IMR-90 (cell line): Measurements from ENCODE around the gene ZFR2. TPM values are rescaled to one million over a fixed set of nuclear protein-coding genes. Genes with fewer than 3 reads are reported as not detected.

Source experiments
- ATAC-seq: fragments of 200-7000 bp; cut with Tn5 transposase; 2 replicates; pipeline ENCODE4 v1.9.1; 2020; ENCODE audit warnings: low read depth, mild to moderate bottlenecking, moderate library complexity
- BruUV-seq: library from RNA; stranded (reverse); fragments of 400-500 nt; replicated peaks from 2 replicates; lab custom pipeline; 2021; lab: Mats Ljungman, UMichigan
- CTCF ChIA-PET: fragments of 300-600 bp; formaldehyde crosslinking; extraction: SDS; loops from one replicate; lab custom pipeline; 2021; ENCODE audit warnings: antibody characterized with exemption; lab: Yijun Ruan, JAX
- POLR2A ChIA-PET: fragments of 300-600 bp; sonication (Branson Sonifier 250); formaldehyde crosslinking; loops from one replicate; lab custom pipeline; 2022; ENCODE audit warnings: antibody characterized with exemption; ENCODE audit not compliant: unreplicated experiment; lab: Charles Lee
- DNase-seq: peaks from one replicate; pipeline ENCODE4 v3.0.0; 2013
- H2AFZ ChIP-seq: replicated peaks from 2 replicates; pipeline ENCODE3; 2013; ENCODE audit warnings: low read length, mild to moderate bottlenecking; ENCODE audit not compliant: poor library complexity
- H2AK5ac ChIP-seq: 2 replicates; pipeline ENCODE4 v1.6.1; 2013; ENCODE audit warnings: low read depth, low read length, inconsistent platforms
- H2AK9ac ChIP-seq: replicated peaks from 2 replicates; pipeline ENCODE3; 2013; ENCODE audit warnings: mild to moderate bottlenecking, low read depth, low read length, moderate library complexity; ENCODE audit not compliant: poor library complexity
- H2BK120ac ChIP-seq: 2 replicates; pipeline ENCODE4 v1.6.1; 2013; ENCODE audit warnings: low read depth, low read length, inconsistent platforms
- H2BK15ac ChIP-seq: 3 replicates; pipeline ENCODE4 v1.6.1; 2013; ENCODE audit warnings: low read depth, low read length, inconsistent platforms
- H2BK20ac ChIP-seq: 2 replicates; pipeline ENCODE4 v1.6.1; 2013; ENCODE audit warnings: low read depth, mild to moderate bottlenecking, inconsistent platforms, low read length, moderate library complexity
- H2BK5ac ChIP-seq: 2 replicates; pipeline ENCODE4 v1.6.1; 2013; ENCODE audit warnings: mild to moderate bottlenecking, low read depth, low read length, inconsistent platforms; ENCODE audit not compliant: poor library complexity, severe bottlenecking
- H3K14ac ChIP-seq: replicated peaks from 2 replicates; pipeline ENCODE4 v1.6.1; 2013; ENCODE audit warnings: low read depth, low read length, inconsistent platforms
- H3K18ac ChIP-seq: 2 replicates; pipeline ENCODE4 v1.6.1; 2013; ENCODE audit warnings: low read depth, low read length, control low read depth
- H3K23ac ChIP-seq: 2 replicates; pipeline ENCODE4 v1.6.1; 2013; ENCODE audit warnings: low read depth, low read length, inconsistent platforms
- H3K27ac ChIP-seq: 2 replicates; pipeline ENCODE4 v1.5.1; 2013; ENCODE audit warnings: mild to moderate bottlenecking, control low read depth, low read length; ENCODE audit not compliant: insufficient read depth
- H3K27me3 ChIP-seq: 2 replicates; pipeline ENCODE4 v1.6.1; 2013; ENCODE audit warnings: low read length; ENCODE audit not compliant: control insufficient read depth, insufficient read depth
- H3K36me3 ChIP-seq: 2 replicates; pipeline ENCODE4 v1.6.1; 2013; ENCODE audit warnings: low read length, mixed read lengths; ENCODE audit not compliant: control insufficient read depth, insufficient read depth
- H3K4ac ChIP-seq: 2 replicates; pipeline ENCODE4 v1.6.1; 2013; ENCODE audit warnings: low read depth, low read length, inconsistent platforms
- H3K4me1 ChIP-seq: 2 replicates; pipeline ENCODE4 v1.6.1; 2013; ENCODE audit warnings: low read length, mixed read lengths; ENCODE audit not compliant: control insufficient read depth, insufficient read depth
- H3K4me2 ChIP-seq: 2 replicates; pipeline ENCODE4 v1.6.1; 2013; ENCODE audit warnings: low read depth, mild to moderate bottlenecking, control low read depth, low read length, moderate library complexity
- H3K4me3 ChIP-seq: 2 replicates; pipeline ENCODE4 v1.5.1; 2013; ENCODE audit warnings: low read depth, mild to moderate bottlenecking, control low read depth, low read length, moderate library complexity; ENCODE audit not compliant: insufficient read depth
- H3K56ac ChIP-seq: 2 replicates; pipeline ENCODE4 v1.6.1; 2013; ENCODE audit warnings: low read length, inconsistent platforms; ENCODE audit not compliant: insufficient read depth; ENCODE audit errors: extremely low read depth
- H3K79me1 ChIP-seq, 2 experiments: 2 replicates each; pipeline ENCODE4 v1.6.1; 2013; ENCODE audit warnings: low read length in 2 of 2, inconsistent platforms in 1 of 2, low read depth in 1 of 2
- H3K9ac ChIP-seq: 2 replicates; pipeline ENCODE4 v1.6.1; 2013; ENCODE audit warnings: low read depth, low read length, control low read depth
- H3K9me1 ChIP-seq: 2 replicates; pipeline ENCODE4 v1.6.1; 2013; ENCODE audit warnings: low read length, inconsistent platforms; ENCODE audit not compliant: insufficient read depth
- H3K9me3 ChIP-seq: 2 replicates; pipeline ENCODE4 v1.6.1; 2013; ENCODE audit warnings: low read length; ENCODE audit not compliant: control insufficient read depth, insufficient read depth
- H4K20me1 ChIP-seq: 2 replicates; pipeline ENCODE4 v1.6.1; 2013; ENCODE audit warnings: low read length, inconsistent platforms; ENCODE audit not compliant: insufficient read depth
- H4K5ac ChIP-seq: 2 replicates; pipeline ENCODE4 v1.6.1; 2013; ENCODE audit warnings: mild to moderate bottlenecking, low read depth, low read length, control low read depth
- H4K8ac ChIP-seq, 2 experiments: 2 replicates each; pipeline ENCODE4 v1.6.1; 2013; ENCODE audit warnings: low read depth in 2 of 2, low read length in 2 of 2, control low read depth in 1 of 2, inconsistent platforms in 1 of 2
- H4K91ac ChIP-seq: 2 replicates; pipeline ENCODE4 v1.6.1; 2013; ENCODE audit warnings: low read depth, low read length, inconsistent platforms; ENCODE audit not compliant: insufficient read depth
- BHLHE40 ChIP-seq: fragments of 150-350 bp; IDR thresholded peaks from 2 replicates; pipeline ENCODE4 v1.6.1; 2016; ENCODE audit warnings: mild to moderate bottlenecking, low read depth, low read length
- CEBPB ChIP-seq: IDR thresholded peaks from 2 replicates; pipeline ENCODE4 v1.6.1; 2012; ENCODE audit warnings: low read depth, low read length, improper control_type of control experiment
- CHD1 ChIP-seq: IDR thresholded peaks from 2 replicates; pipeline ENCODE4 v1.6.1; 2012; ENCODE audit warnings: low read depth, low read length, improper control_type of control experiment
- ELK1 ChIP-seq: fragments of 150-350 bp; IDR thresholded peaks from 2 replicates; pipeline ENCODE4 v1.6.1; 2016; ENCODE audit warnings: low read depth, mild to moderate bottlenecking, low read length, moderate library complexity, borderline replicate concordance
- FOS ChIP-seq: fragments of 150-350 bp; IDR thresholded peaks from 2 replicates; pipeline ENCODE4 v1.6.1; 2016; ENCODE audit warnings: low read depth, low read length
- MAZ ChIP-seq: IDR thresholded peaks from 2 replicates; pipeline ENCODE4 v1.6.1; 2012; ENCODE audit warnings: low read depth, mild to moderate bottlenecking, low read length, improper control_type of control experiment, moderate library complexity, borderline replicate concordance
- MXI1 ChIP-seq: IDR thresholded peaks from 2 replicates; pipeline ENCODE4 v1.6.1; 2012; ENCODE audit warnings: low read depth, mild to moderate bottlenecking, low read length, moderate library complexity, borderline replicate concordance
- NFE2L2 ChIP-seq: fragments of 150-350 bp; IDR thresholded peaks from 2 replicates; pipeline ENCODE4 v1.6.1; 2016; ENCODE audit warnings: low read depth, mild to moderate bottlenecking, low read length
- POLR2A ChIP-seq: IDR thresholded peaks from 2 replicates; pipeline ENCODE4 v1.6.1; 2012; ENCODE audit warnings: mild to moderate bottlenecking, low read depth, low read length
- RAD21 ChIP-seq: IDR thresholded peaks from 2 replicates; pipeline ENCODE4 v1.6.1; 2012; ENCODE audit warnings: low read length, improper control_type of control experiment
- RCOR1 ChIP-seq: IDR thresholded peaks from 2 replicates; pipeline ENCODE4 v1.6.1; 2012; ENCODE audit warnings: mild to moderate bottlenecking, low read length, improper control_type of control experiment; ENCODE audit not compliant: insufficient replicate concordance
- RFX5 ChIP-seq: IDR thresholded peaks from 2 replicates; pipeline ENCODE4 v1.8.0; 2012; ENCODE audit warnings: low read depth, mild to moderate bottlenecking, low read length, moderate library complexity
- SMC3 ChIP-seq: fragments of 150-350 bp; IDR thresholded peaks from 2 replicates; pipeline ENCODE4 v1.6.1; 2016; ENCODE audit warnings: low read depth, mild to moderate bottlenecking, antibody characterized with exemption, low read length, moderate library complexity
- USF2 ChIP-seq: fragments of 150-350 bp; IDR thresholded peaks from 2 replicates; pipeline ENCODE4 v1.6.1; 2017; ENCODE audit warnings: mild to moderate bottlenecking, antibody characterized with exemption, low read length, low read depth
- WGBS, 2 experiments: methylation state at CpG; one replicate each; pipeline versions ENCODE4 v1.1.5 to v1.1.7; 2013; ENCODE audit warnings: missing lambda C conversion rate in 2 of 2; ENCODE audit not compliant: insufficient read length in 1 of 2; ENCODE audit errors: extremely low coverage in 2 of 2; 5-methylcytosine and 5-hydroxymethylcytosine counted together
- dilution Hi-C: fragments of 300-500 bp; cut with HindIII; formaldehyde crosslinking; loops from one replicate; pipeline ENCODE4 v1.14.3; 2018; ENCODE audit warnings: low sequenced_read_pairs; ENCODE audit not compliant: unreplicated experiment
- in situ Hi-C: fragments of 300-500 bp; cut with MboI; formaldehyde crosslinking; loops from 3 replicates; pipeline ENCODE4 v1.14.3; 2019; ENCODE audit warnings: low sequenced_read_pairs, inconsistent platforms, mixed read lengths
- intact Hi-C: fragments of 100-400 bp; cut with micrococcal nuclease; formaldehyde crosslinking; loops from 2 replicates; pipeline ENCODE4 v1.10.0; 2022
- polyA plus RNA-seq, 3 experiments: library from polyadenylated mRNA; depleted of rRNA; stranded (reverse); fragments of >200 nt; gene quantifications; 2 replicates each; pipeline ENCODE4 v1.2.3, GENCODE V29; 2012; ENCODE audit warnings: low replicate concordance in 1 of 3
- total RNA-seq: library from RNA; depleted of rRNA; stranded (reverse); fragments of >200 nt; gene quantifications from 2 replicates; pipeline ENCODE4 v1.2.3, GENCODE V29; 2012

The ZFR2 gene
- total and polyA plus RNA-seq, 2 of the 4 experiments (the other 2 are of a cell fraction) = 0.19 TPM; not detected in 1

DNA sequence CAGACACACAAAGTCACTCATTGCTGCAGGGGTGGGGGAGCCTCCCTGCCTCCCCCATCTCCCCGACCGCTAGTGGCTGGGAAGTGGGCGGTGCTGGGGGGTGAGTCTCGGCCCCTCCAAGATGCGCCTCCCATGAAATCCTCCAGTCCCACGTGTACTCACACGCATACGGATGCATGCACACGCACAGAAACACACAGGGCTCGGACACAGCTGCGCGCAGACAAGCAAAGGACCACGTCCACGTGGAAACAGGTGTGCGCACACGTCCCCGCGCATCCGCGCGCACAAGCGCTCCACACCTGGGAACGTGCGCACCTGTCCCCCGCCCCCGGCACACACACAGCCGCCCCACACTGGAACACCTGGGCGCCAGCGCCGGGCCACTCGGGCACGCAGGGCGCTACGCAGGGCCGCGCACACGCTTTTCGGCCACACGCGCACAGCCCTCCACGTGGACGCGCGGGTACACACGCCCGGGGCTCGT is 83.3 kb downstream of the ZFR2 start:
- in situ Hi-C loops = no loop called here
- TF ChIP-seq POLR2A = no peak
- TF ChIP-seq MAZ = no peak
- TF ChIP-seq FOS = no peak
- TF ChIP-seq NFE2L2 = no peak
- no peak for TF ChIP-seq RFX5
- TF ChIP-seq RCOR1 = no peak
- TF ChIP-seq SMC3 = no peak
- no peak for TF ChIP-seq BHLHE40
- no peak for TF ChIP-seq USF2
- TF ChIP-seq ELK1 = no peak
- no peak for TF ChIP-seq CEBPB
- TF ChIP-seq CHD1 = no peak
- no peak for TF ChIP-seq RAD21
- no peak for TF ChIP-seq MXI1
- no peak overlapping the region for H3K4ac ChIP-seq
- H3K23ac ChIP-seq = no peak overlapping the region
- H4K20me1 ChIP-seq = no peaks in the 10 kb centered on the region
- no peaks in the 10 kb centered on the region for H3K9me1 ChIP-seq
- no TSS peak for BruUV-seq
- no peak overlapping the region for H2AK5ac ChIP-seq
- H3K79me1 ChIP-seq = no peaks in the 10 kb centered on the region
- H3K56ac ChIP-seq = no peak overlapping the region
- no peak overlapping the region for H2BK15ac ChIP-seq
- peaks cover 28% of the 10 kb centered on the region for H3K27me3 ChIP-seq
- H3K4me3 ChIP-seq = no peak overlapping the region
- H3K27ac ChIP-seq = no peak overlapping the region
- no peak overlapping the region for H2BK5ac ChIP-seq
- no peak for DNase-seq
- no peaks in the 10 kb centered on the region for H3K36me3 ChIP-seq
- no peak overlapping the region for H3K9ac ChIP-seq
- no peak overlapping the region for H3K18ac ChIP-seq
- H2AFZ ChIP-seq = no peak overlapping the region
- intact Hi-C loops = no loop called here
- ChIA-PET CTCF (no interaction called here), POLR2A (no interaction called here)
- ATAC-seq = no peak
- no peak overlapping the region for H4K5ac ChIP-seq
- 3% methylated on average over 32 of the region's 47 CpGs; no CpG with 5 or more reads in 1 of the 2 experiments for WGBS, 2 experiments
- H3K9me3 ChIP-seq = peaks cover 27% of the 10 kb centered on the region
- H3K4me1 ChIP-seq = no peaks in the 10 kb centered on the region
- no peak overlapping the region for H4K91ac ChIP-seq
- H3K4me2 ChIP-seq = no peak overlapping the region
- no peak overlapping the region for H2BK20ac ChIP-seq
- H2AK9ac ChIP-seq = no peak overlapping the region
- H4K8ac ChIP-seq = no peak overlapping the region
- dilution Hi-C loops = no loop called here
- H2BK120ac ChIP-seq = no peak overlapping the region
- H3K14ac ChIP-seq = no peak overlapping the region
